Measurements from ENCODE around the gene MINDY4. TPM values are rescaled to one million over a fixed set of nuclear protein-coding genes. Genes with fewer than 3 reads are reported as not detected.

The MINDY4 gene
- total and polyA plus RNA-seq, 10 of the 15 experiments (the other 5 are each of a cell fraction or from before 2014, with no cell fraction given): 0.10 to 0.90 (median 0.40) TPM

DNA sequence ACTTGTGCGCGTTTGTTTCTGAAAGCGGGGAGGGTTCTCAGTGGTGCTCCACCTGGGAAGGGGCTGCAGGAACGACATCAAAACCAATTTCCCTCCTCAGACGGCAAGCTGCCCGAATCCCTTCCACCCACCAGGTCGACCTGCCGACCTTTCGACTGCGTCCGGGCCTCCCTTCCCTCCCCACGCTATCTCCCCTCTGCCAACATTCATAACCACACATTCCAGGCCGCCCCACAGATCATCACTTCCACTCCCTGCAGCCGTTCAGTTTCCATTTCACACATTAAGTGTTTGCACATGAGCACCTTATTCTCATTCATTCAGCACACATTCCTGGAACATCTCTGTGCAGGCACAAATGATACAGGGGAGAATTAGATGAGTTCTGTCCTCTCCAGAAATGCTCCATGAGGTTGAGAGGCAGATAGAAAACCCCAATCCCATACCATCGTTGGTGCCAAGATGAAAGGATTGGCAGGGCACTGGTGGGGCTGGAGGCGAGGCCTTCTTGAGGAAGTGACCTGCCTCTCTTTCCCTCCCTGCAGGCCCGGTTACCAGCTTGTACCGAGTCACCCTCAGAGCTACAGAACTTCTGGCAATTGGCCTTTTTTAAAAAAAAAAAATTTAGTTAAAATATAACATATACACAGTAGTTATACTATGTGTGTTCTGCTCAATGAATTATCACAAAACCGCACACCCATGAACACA is 70.0 kb downstream of the MINDY4 start:
- TF ChIP-seq, protein P1, sequence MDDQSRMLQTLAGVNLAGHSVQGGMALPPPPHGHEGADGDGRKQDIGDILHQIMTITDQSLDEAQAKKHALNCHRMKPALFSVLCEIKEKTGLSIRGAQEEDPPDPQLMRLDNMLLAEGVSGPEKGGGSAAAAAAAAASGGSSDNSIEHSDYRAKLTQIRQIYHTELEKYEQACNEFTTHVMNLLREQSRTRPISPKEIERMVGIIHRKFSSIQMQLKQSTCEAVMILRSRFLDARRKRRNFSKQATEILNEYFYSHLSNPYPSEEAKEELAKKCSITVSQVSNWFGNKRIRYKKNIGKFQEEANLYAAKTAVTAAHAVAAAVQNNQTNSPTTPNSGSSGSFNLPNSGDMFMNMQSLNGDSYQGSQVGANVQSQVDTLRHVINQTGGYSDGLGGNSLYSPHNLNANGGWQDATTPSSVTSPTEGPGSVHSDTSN (IDR thresholded peaks at IDR 0.05; ENCODE audit: insufficient replicate concordance, low read depth, low read length): no peak
- TF ChIP-seq, protein P2, sequence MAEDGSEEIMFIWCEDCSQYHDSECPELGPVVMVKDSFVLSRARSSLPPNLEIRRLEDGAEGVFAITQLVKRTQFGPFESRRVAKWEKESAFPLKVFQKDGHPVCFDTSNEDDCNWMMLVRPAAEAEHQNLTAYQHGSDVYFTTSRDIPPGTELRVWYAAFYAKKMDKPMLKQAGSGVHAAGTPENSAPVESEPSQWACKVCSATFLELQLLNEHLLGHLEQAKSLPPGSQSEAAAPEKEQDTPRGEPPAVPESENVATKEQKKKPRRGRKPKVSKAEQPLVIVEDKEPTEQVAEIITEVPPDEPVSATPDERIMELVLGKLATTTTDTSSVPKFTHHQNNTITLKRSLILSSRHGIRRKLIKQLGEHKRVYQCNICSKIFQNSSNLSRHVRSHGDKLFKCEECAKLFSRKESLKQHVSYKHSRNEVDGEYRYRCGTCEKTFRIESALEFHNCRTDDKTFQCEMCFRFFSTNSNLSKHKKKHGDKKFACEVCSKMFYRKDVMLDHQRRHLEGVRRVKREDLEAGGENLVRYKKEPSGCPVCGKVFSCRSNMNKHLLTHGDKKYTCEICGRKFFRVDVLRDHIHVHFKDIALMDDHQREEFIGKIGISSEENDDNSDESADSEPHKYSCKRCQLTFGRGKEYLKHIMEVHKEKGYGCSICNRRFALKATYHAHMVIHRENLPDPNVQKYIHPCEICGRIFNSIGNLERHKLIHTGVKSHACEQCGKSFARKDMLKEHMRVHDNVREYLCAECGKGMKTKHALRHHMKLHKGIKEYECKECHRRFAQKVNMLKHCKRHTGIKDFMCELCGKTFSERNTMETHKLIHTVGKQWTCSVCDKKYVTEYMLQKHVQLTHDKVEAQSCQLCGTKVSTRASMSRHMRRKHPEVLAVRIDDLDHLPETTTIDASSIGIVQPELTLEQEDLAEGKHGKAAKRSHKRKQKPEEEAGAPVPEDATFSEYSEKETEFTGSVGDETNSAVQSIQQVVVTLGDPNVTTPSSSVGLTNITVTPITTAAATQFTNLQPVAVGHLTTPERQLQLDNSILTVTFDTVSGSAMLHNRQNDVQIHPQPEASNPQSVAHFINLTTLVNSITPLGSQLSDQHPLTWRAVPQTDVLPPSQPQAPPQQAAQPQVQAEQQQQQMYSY (CRISPR knock-in tag; IDR thresholded peaks at IDR 0.05): no peak
- TF ChIP-seq, protein P3, sequence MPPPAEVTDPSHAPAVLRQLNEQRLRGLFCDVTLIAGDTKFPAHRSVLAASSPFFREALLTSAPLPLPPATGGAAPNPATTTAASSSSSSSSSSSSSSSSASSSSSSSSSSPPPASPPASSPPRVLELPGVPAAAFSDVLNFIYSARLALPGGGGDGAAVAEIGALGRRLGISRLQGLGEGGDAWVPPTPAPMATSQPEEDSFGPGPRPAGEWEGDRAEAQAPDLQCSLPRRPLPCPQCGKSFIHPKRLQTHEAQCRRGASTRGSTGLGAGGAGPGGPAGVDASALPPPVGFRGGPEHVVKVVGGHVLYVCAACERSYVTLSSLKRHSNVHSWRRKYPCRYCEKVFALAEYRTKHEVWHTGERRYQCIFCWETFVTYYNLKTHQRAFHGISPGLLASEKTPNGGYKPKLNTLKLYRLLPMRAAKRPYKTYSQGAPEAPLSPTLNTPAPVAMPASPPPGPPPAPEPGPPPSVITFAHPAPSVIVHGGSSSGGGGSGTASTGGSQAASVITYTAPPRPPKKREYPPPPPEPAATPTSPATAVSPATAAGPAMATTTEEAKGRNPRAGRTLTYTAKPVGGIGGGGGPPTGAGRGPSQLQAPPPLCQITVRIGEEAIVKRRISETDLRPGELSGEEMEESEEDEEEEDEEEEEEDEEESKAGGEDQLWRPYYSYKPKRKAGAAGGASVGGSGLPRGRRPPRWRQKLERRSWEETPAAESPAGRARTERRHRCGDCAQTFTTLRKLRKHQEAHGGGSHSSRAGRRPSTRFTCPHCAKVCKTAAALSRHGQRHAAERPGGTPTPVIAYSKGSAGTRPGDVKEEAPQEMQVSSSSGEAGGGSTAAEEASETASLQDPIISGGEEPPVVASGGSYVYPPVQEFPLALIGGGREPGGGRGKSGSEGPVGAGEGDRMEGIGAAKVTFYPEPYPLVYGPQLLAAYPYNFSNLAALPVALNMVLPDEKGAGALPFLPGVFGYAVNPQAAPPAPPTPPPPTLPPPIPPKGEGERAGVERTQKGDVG (CRISPR knock-in tag; IDR thresholded peaks at IDR 0.05): no peak
- TF ChIP-seq, protein P4, sequence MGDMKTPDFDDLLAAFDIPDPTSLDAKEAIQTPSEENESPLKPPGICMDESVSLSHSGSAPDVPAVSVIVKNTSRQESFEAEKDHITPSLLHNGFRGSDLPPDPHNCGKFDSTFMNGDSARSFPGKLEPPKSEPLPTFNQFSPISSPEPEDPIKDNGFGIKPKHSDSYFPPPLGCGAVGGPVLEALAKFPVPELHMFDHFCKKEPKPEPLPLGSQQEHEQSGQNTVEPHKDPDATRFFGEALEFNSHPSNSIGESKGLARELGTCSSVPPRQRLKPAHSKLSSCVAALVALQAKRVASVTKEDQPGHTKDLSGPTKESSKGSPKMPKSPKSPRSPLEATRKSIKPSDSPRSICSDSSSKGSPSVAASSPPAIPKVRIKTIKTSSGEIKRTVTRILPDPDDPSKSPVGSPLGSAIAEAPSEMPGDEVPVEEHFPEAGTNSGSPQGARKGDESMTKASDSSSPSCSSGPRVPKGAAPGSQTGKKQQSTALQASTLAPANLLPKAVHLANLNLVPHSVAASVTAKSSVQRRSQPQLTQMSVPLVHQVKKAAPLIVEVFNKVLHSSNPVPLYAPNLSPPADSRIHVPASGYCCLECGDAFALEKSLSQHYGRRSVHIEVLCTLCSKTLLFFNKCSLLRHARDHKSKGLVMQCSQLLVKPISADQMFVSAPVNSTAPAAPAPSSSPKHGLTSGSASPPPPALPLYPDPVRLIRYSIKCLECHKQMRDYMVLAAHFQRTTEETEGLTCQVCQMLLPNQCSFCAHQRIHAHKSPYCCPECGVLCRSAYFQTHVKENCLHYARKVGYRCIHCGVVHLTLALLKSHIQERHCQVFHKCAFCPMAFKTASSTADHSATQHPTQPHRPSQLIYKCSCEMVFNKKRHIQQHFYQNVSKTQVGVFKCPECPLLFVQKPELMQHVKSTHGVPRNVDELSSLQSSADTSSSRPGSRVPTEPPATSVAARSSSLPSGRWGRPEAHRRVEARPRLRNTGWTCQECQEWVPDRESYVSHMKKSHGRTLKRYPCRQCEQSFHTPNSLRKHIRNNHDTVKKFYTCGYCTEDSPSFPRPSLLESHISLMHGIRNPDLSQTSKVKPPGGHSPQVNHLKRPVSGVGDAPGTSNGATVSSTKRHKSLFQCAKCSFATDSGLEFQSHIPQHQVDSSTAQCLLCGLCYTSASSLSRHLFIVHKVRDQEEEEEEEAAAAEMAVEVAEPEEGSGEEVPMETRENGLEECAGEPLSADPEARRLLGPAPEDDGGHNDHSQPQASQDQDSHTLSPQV (IDR thresholded peaks at IDR 0.05): no peak
- DNase-seq (ENCODE audit: low read depth, low spot score) (no peak), ATAC-seq (no peak), FAIRE-seq (no peak)
- H3K27ac ChIP-seq (ENCODE audit: control insufficient read depth, insufficient read depth): no peak overlapping the region
- no peak overlapping the region for H3K4me2 ChIP-seq (ENCODE audit: control insufficient read depth, insufficient read depth)
- H3K9ac ChIP-seq (ENCODE audit: control insufficient read depth, insufficient read depth, low read length): no peak overlapping the region
- H3K9me3 ChIP-seq (replicated peaks; ENCODE audit: control insufficient read depth, insufficient read depth, low read length): no peaks in the 10 kb centered on the region
- intact Hi-C loops (cut with micrococcal nuclease; ENCODE audit: unreplicated experiment): no loop called here
- no peak overlapping the region for H2AFZ ChIP-seq (ENCODE audit: control insufficient read depth, low read depth, low read length)
- no peaks in the 10 kb centered on the region for H3K79me2 ChIP-seq (ENCODE audit: control insufficient read depth, insufficient read depth, low read length)
- H3K4me3 ChIP-seq: no peak overlapping the region
- no peaks in the 10 kb centered on the region for H3K4me1 ChIP-seq (ENCODE audit: control insufficient read depth, insufficient read depth, low read length)
- ChIA-PET POLR2A (no interaction called here), SMC1A (ENCODE audit: uncharacterized antibody, unreplicated experiment) (no interaction called here), RAD21 (ENCODE audit: unreplicated experiment) (no interaction called here), CTCF (no interaction called here)
- WGBS (ENCODE audit: insufficient coverage, insufficient replicate concordance, low lambda C conversion rate, missing lambda C conversion rate): 65% methylated on average over 19 of the region's 19 CpGs
- no peaks in the 10 kb centered on the region for H4K20me1 ChIP-seq (ENCODE audit: control insufficient read depth, insufficient read depth)
- H3K36me3 ChIP-seq (ENCODE audit: control insufficient read depth in 2 of 2, insufficient read depth in 2 of 2, low read length in 1 of 2): no peaks in the 10 kb centered on the region
- no peaks in the 10 kb centered on the region for H3K27me3 ChIP-seq (replicated peaks in 1 of 2; ENCODE audit: control insufficient read depth in 2 of 2, insufficient read depth in 2 of 2, low read length in 1 of 2)
- in situ Hi-C loops (cut with MboI): no loop called here
- BruUV-seq (replicated peaks): no TSS peak
